HS-5 (cell line): ENCODE data around the gene WFIKKN1.

Experiments used
- DNase-seq: peaks from one replicate; pipeline ENCODE4 v3.0.0-alpha.2; 2012; ENCODE audit warnings: low read depth

Gene WFIKKN1

GRCh38 chr16:624526-625070 lies 6.2 kb upstream of the WFIKKN1 start:
- DNase-seq, result no peak

- DNase-seq, result no peak
These were observed 5.4 kb upstream of the WFIKKN1 start for GRCh38 chr16:625117-625976.

- no peak for DNase-seq
These were observed 4.6 kb upstream of the WFIKKN1 start for GRCh38 chr16:625977-626765.

- peak; percentile 69 for DNase-seq
These were observed 3.9 kb upstream of the WFIKKN1 start for GRCh38 chr16:626787-627453.

- DNase-seq, result no peak
These were observed 3.1 kb upstream of the WFIKKN1 start for GRCh38 chr16:627454-628239.

GRCh38 chr16:628321-629061 lies 2.3 kb upstream of the WFIKKN1 start:
- DNase-seq, result no peak

GRCh38 chr16:629185-629832 lies 1.5 kb upstream of the WFIKKN1 start:
- DNase-seq, result no peak

- no peak for DNase-seq
These were observed 944 bp upstream of the WFIKKN1 start for GRCh38 chr16:629833-630248.

- no peak for DNase-seq
These were observed 453 bp upstream of the WFIKKN1 start for GRCh38 chr16:630249-630814.

GRCh38 chr16:631808-632358 lies 1.1 kb downstream of the WFIKKN1 start:
- no peak for DNase-seq

- DNase-seq, result no peak
These were observed 1.9 kb downstream of the WFIKKN1 start for GRCh38 chr16:632486-633335.

- DNase-seq, result no peak
These were observed 2.7 kb downstream of the WFIKKN1 start for GRCh38 chr16:633336-634050.

GRCh38 chr16:634051-634670 lies 3.4 kb downstream of the WFIKKN1 start:
- DNase-seq, result no peak

GRCh38 chr16:634996-635395 lies 4.2 kb downstream of the WFIKKN1 start:
- no peak for DNase-seq

- no peak for DNase-seq
These were observed 4.9 kb downstream of the WFIKKN1 start for GRCh38 chr16:635573-636205.

- peak; percentile 70 for DNase-seq
These were observed 5.7 kb downstream of the WFIKKN1 start, which contains the start of gene METTL26 for GRCh38 chr16:636206-637080. Gene METTL26 (minus strand): TSS chr16:636305. CDS start chr16:636290, 15 bp downstream.
